HEK293 (cell line): ENCODE data around the gene SSU72.
"Not testable (repeated sequence)": the region's sequence is repeated elsewhere in the genome, so short reads cannot be mapped to it uniquely, and the experiment has no call there.

Experiments
- OVOL3 ChIP-seq: fragments of 450-650 bp; formaldehyde crosslinking; IDR thresholded peaks from 2 replicates; pipeline ENCODE4 v1.5.1; 2016; ENCODE audit warnings: missing biosample characterization, missing genetic modification characterization
- TCF7L2 ChIP-seq: IDR thresholded peaks from 2 replicates; pipeline ENCODE4 v1.6.1; 2011; ENCODE audit warnings: low read depth, mild to moderate bottlenecking, inconsistent platforms, low read length, moderate library complexity, borderline replicate concordance
- ZNF324 ChIP-seq: fragments of 450-650 bp; formaldehyde crosslinking; IDR thresholded peaks from 2 replicates; pipeline ENCODE4 v1.5.1; 2016; ENCODE audit warnings: missing biosample characterization, missing genetic modification characterization
- TF ChIP-seq, protein P1 (sequence below): fragments of 450-650 bp; formaldehyde crosslinking; IDR thresholded peaks from 2 replicates; pipeline ENCODE4 v1.5.1; 2016; ENCODE audit warnings: missing biosample characterization, missing genetic modification characterization, low read depth
- TF ChIP-seq, protein P2 (sequence below): IDR thresholded peaks from 2 replicates; pipeline ENCODE4 v1.6.1; 2011; ENCODE audit warnings: mild to moderate bottlenecking, low read depth, low read length, borderline replicate concordance
- TF ChIP-seq, protein P3 (sequence below): fragments of 450-650 bp; formaldehyde crosslinking; IDR thresholded peaks from 2 replicates; pipeline ENCODE4 v1.5.1; 2016; ENCODE audit warnings: missing biosample characterization, missing genetic modification characterization

DNA sequence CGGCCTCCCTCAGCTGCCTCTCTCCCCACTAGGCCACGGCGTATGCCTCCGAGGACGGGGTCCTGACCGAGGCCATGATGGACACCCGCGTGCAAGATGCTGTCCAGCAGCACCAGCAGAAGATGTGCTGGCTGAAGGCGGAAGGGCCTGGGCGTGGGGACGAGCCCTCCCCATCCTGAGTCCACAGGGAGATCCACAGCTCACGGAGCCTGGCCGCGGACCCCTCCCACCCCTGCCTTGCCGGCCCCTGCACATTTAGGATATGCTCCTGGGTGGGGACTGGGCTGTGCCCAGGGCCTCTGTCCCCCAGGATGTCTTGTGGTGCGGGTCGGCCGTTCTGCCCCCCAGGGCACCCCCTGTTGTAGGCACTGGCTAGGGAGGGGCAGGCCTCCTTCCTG, 40.8 kb downstream of the SSU72 start:
- not testable (repeated sequence) for TF ChIP-seq ZNF324 (tag by site-specific recombination); OVOL3 (tag by site-specific recombination); TCF7L2
- TF ChIP-seq, protein P1, sequence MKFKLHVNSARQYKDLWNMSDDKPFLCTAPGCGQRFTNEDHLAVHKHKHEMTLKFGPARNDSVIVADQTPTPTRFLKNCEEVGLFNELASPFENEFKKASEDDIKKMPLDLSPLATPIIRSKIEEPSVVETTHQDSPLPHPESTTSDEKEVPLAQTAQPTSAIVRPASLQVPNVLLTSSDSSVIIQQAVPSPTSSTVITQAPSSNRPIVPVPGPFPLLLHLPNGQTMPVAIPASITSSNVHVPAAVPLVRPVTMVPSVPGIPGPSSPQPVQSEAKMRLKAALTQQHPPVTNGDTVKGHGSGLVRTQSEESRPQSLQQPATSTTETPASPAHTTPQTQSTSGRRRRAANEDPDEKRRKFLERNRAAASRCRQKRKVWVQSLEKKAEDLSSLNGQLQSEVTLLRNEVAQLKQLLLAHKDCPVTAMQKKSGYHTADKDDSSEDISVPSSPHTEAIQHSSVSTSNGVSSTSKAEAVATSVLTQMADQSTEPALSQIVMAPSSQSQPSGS (tag by site-specific recombination) = not testable (repeated sequence)
- TF ChIP-seq, protein P2, sequence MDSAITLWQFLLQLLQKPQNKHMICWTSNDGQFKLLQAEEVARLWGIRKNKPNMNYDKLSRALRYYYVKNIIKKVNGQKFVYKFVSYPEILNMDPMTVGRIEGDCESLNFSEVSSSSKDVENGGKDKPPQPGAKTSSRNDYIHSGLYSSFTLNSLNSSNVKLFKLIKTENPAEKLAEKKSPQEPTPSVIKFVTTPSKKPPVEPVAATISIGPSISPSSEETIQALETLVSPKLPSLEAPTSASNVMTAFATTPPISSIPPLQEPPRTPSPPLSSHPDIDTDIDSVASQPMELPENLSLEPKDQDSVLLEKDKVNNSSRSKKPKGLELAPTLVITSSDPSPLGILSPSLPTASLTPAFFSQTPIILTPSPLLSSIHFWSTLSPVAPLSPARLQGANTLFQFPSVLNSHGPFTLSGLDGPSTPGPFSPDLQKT = not testable (repeated sequence)
- TF ChIP-seq, protein P3, sequence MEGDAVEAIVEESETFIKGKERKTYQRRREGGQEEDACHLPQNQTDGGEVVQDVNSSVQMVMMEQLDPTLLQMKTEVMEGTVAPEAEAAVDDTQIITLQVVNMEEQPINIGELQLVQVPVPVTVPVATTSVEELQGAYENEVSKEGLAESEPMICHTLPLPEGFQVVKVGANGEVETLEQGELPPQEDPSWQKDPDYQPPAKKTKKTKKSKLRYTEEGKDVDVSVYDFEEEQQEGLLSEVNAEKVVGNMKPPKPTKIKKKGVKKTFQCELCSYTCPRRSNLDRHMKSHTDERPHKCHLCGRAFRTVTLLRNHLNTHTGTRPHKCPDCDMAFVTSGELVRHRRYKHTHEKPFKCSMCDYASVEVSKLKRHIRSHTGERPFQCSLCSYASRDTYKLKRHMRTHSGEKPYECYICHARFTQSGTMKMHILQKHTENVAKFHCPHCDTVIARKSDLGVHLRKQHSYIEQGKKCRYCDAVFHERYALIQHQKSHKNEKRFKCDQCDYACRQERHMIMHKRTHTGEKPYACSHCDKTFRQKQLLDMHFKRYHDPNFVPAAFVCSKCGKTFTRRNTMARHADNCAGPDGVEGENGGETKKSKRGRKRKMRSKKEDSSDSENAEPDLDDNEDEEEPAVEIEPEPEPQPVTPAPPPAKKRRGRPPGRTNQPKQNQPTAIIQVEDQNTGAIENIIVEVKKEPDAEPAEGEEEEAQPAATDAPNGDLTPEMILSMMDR (tag by site-specific recombination) = not testable (repeated sequence)
